HEK293 (cell line): ENCODE results near the gene DNM1L.

Experiments
- CTCF ChIA-PET: fragments of 350-600 bp; formaldehyde crosslinking; extraction: SDS; loops from one replicate; lab custom pipeline; 2021; ENCODE audit warnings: antibody characterized with exemption; lab: Yijun Ruan, JAX
- POLR2A ChIA-PET: fragments of 300-600 bp; formaldehyde crosslinking; extraction: SDS; loops from one replicate; lab custom pipeline; 2020; ENCODE audit warnings: antibody characterized with exemption, inconsistent platforms; lab: Yijun Ruan, JAX
- H3K27ac ChIP-seq: fragments of 200-500 bp; sonication (Bioruptor generic); 2 replicates; pipeline ENCODE4 v1.5.1; 2014; ENCODE audit warnings: low read depth, low read length, control low read depth, inconsistent platforms; ENCODE audit errors: extremely low read depth
- H3K36me3 ChIP-seq, 2 experiments: fragments of 200-500 bp in 1 of 2; sonication (Bioruptor generic) in 1 of 2; 1 replicate in 1 of 2; 2 replicates in 1 of 2; pipeline ENCODE4 v1.5.1; 2014 to 2017; ENCODE audit warnings: inconsistent platforms in 2 of 2, low read length in 2 of 2; ENCODE audit not compliant: control insufficient read depth in 2 of 2, insufficient read depth in 1 of 2
- H3K4me1 ChIP-seq: fragments of 200-500 bp; sonication (Bioruptor generic); 2 replicates; pipeline ENCODE4 v1.5.1; 2014; ENCODE audit warnings: mild to moderate bottlenecking, low read length, inconsistent platforms; ENCODE audit not compliant: control insufficient read depth, insufficient read depth
- H3K4me3 ChIP-seq: 2 replicates; pipeline ENCODE4 v1.5.1; 2011; ENCODE audit warnings: low read depth, mild to moderate bottlenecking, control low read depth, low read length, moderate library complexity
- H3K9me3 ChIP-seq: fragments of 200-500 bp; sonication (Bioruptor generic); 2 replicates; pipeline ENCODE4 v1.5.1; 2014; ENCODE audit warnings: low read depth, low read length, inconsistent platforms; ENCODE audit not compliant: control insufficient read depth, insufficient read depth
- CTCF ChIP-seq: fragments of 450-650 bp; formaldehyde crosslinking; IDR thresholded peaks from 2 replicates; pipeline ENCODE4 v1.5.1; 2016; ENCODE audit warnings: missing biosample characterization, missing genetic modification characterization
- GLIS2 ChIP-seq: fragments of 450-650 bp; formaldehyde crosslinking; IDR thresholded peaks from 2 replicates; pipeline ENCODE4 v1.5.1; 2016; ENCODE audit warnings: missing biosample characterization, missing genetic modification characterization
- HOXD13 ChIP-seq: sonication (generic); formaldehyde crosslinking; IDR thresholded peaks from 2 replicates; pipeline ENCODE4 v1.8.0; 2022; ENCODE audit warnings: missing genetic modification reagents, borderline replicate concordance
- KLF17 ChIP-seq: fragments of 450-650 bp; formaldehyde crosslinking; IDR thresholded peaks from 2 replicates; pipeline ENCODE4 v1.5.1; 2016; ENCODE audit warnings: missing biosample characterization, missing genetic modification characterization
- KLF8 ChIP-seq: fragments of 450-650 bp; formaldehyde crosslinking; IDR thresholded peaks from 2 replicates; pipeline ENCODE4 v1.5.1; 2016; ENCODE audit warnings: missing biosample characterization, missing genetic modification characterization
- OVOL3 ChIP-seq: fragments of 450-650 bp; formaldehyde crosslinking; IDR thresholded peaks from 2 replicates; pipeline ENCODE4 v1.5.1; 2016; ENCODE audit warnings: missing biosample characterization, missing genetic modification characterization
- SCRT1 ChIP-seq: fragments of 450-650 bp; formaldehyde crosslinking; IDR thresholded peaks from 2 replicates; pipeline ENCODE4 v1.5.1; 2016; ENCODE audit warnings: missing biosample characterization, missing genetic modification characterization, borderline replicate concordance
- TCF7L2 ChIP-seq: IDR thresholded peaks from 2 replicates; pipeline ENCODE4 v1.6.1; 2011; ENCODE audit warnings: low read depth, mild to moderate bottlenecking, inconsistent platforms, low read length, moderate library complexity, borderline replicate concordance
- WT1 ChIP-seq: fragments of 450-650 bp; formaldehyde crosslinking; IDR thresholded peaks from 2 replicates; pipeline ENCODE4 v1.5.1; 2016; ENCODE audit warnings: missing biosample characterization, missing genetic modification characterization
- ZBTB17 ChIP-seq: fragments of 450-650 bp; formaldehyde crosslinking; IDR thresholded peaks from 2 replicates; pipeline ENCODE4 v1.5.1; 2016; ENCODE audit warnings: missing biosample characterization, missing genetic modification characterization
- ZBTB20 ChIP-seq: fragments of 450-650 bp; formaldehyde crosslinking; IDR thresholded peaks from 2 replicates; pipeline ENCODE4 v1.5.1; 2016; ENCODE audit warnings: missing biosample characterization, missing genetic modification characterization
- ZBTB44 ChIP-seq: fragments of 450-650 bp; IDR thresholded peaks from 2 replicates; pipeline ENCODE4 v1.5.1; 2018; ENCODE audit warnings: missing biosample characterization, mild to moderate bottlenecking, missing genetic modification characterization
- ZFP3 ChIP-seq: fragments of 450-650 bp; formaldehyde crosslinking; IDR thresholded peaks from 2 replicates; pipeline ENCODE4 v1.5.1; 2016; ENCODE audit warnings: low read depth, missing biosample characterization, missing genetic modification characterization
- ZNF10 ChIP-seq: fragments of 450-650 bp; formaldehyde crosslinking; IDR thresholded peaks from 2 replicates; pipeline ENCODE4 v1.5.1; 2017; ENCODE audit warnings: missing biosample characterization, missing genetic modification characterization
- ZNF133 ChIP-seq: fragments of 450-650 bp; formaldehyde crosslinking; IDR thresholded peaks from 2 replicates; pipeline ENCODE4 v1.5.1; 2016; ENCODE audit warnings: missing biosample characterization, missing genetic modification characterization
- ZNF169 ChIP-seq: fragments of 450-650 bp; formaldehyde crosslinking; IDR thresholded peaks from 2 replicates; pipeline ENCODE4 v1.5.1; 2016; ENCODE audit warnings: missing biosample characterization, missing genetic modification characterization
- ZNF18 ChIP-seq: fragments of 450-650 bp; formaldehyde crosslinking; IDR thresholded peaks from 2 replicates; pipeline ENCODE4 v1.5.1; 2016; ENCODE audit warnings: missing biosample characterization, missing genetic modification characterization
- ZNF19 ChIP-seq: fragments of 450-650 bp; formaldehyde crosslinking; IDR thresholded peaks from 2 replicates; pipeline ENCODE4; 2016; ENCODE audit warnings: missing biosample characterization, missing genetic modification characterization, low read depth
- ZNF2 ChIP-seq: fragments of 450-650 bp; formaldehyde crosslinking; IDR thresholded peaks from 2 replicates; pipeline ENCODE4 v1.5.1; 2016; ENCODE audit warnings: missing biosample characterization, missing genetic modification characterization
- ZNF362 ChIP-seq: fragments of 450-650 bp; formaldehyde crosslinking; IDR thresholded peaks from 2 replicates; pipeline ENCODE4 v1.5.1; 2016; ENCODE audit warnings: missing biosample characterization, missing genetic modification characterization
- ZNF514 ChIP-seq: fragments of 450-650 bp; formaldehyde crosslinking; IDR thresholded peaks from 2 replicates; pipeline ENCODE4 v1.5.1; 2016; ENCODE audit warnings: missing biosample characterization, missing genetic modification characterization
- ZNF624 ChIP-seq: fragments of 450-650 bp; formaldehyde crosslinking; IDR thresholded peaks from 2 replicates; pipeline ENCODE4 v1.5.1; 2017; ENCODE audit warnings: missing biosample characterization, missing genetic modification characterization
- ZNF660 ChIP-seq: fragments of 450-650 bp; IDR thresholded peaks from 2 replicates; pipeline ENCODE4 v1.5.1; 2018; ENCODE audit warnings: missing biosample characterization, mild to moderate bottlenecking, missing genetic modification characterization

DNM1L gene

GRCh38 chr12:32671930-32672780 lies 6.9 kb upstream of the DNM1L start (continued):
- TF ChIP-seq KLF8 (tag by site-specific recombination) (no peak), TCF7L2 (no peak), ZNF10 (tag by site-specific recombination) (peak; percentile 94)
- TF ChIP-seq, all 188 proteins: peak for 10

- Histone ChIP-seq H3K4me3 (peak overlapping the region; percentile 98), H3K36me3 (peaks cover 8 to 10% of the 10 kb centered on the region in 2 experiments), H3K9me3 (no peaks in the 10 kb centered on the region), H3K4me1 (peaks cover 6% of the 10 kb centered on the region; the same call in 1 of the 2 replicates), H3K27ac (peak overlapping the region; percentile 96)
- POLR2A ChIA-PET = no interaction called here
- CTCF ChIA-PET = no interaction called here
- 0 out of 2 replicates have a peak, but pooled peaks have one; percentile 5 for TF ChIP-seq ZBTB17 (tag by site-specific recombination)
- no peak for TF ChIP-seq ZNF514 (tag by site-specific recombination)
- TF ChIP-seq ZNF660 = peak; percentile 44; the same call in 1 of the 2 replicates
- TF ChIP-seq ZNF2 (tag by site-specific recombination) = 0 out of 2 replicates have a peak, but pooled peaks have one; percentile 4
These were observed 778 bp downstream of the DNM1L start for GRCh38 chr12:32679920-32680237.

- Histone ChIP-seq H3K27ac (no peak overlapping the region), H3K9me3 (no peaks in the 10 kb centered on the region), H3K36me3 (peaks cover 8 to 17% of the 10 kb centered on the region in 2 experiments), H3K4me1 (peaks cover 6% of the 10 kb centered on the region; the same call in 1 of the 2 replicates), H3K4me3 (peak overlapping the region; percentile 98; the same call in 1 of the 2 replicates)
- CTCF ChIA-PET = interaction anchor here (0.7 kb wide), 1 partner anchor 9 kb away, joined by 6 read pairs; no protein-coding TSS in a partner anchor
- POLR2A ChIA-PET = no interaction called here
- TF ChIP-seq ZNF362 (no peak), ZBTB44 (tag by site-specific recombination) (no peak), ZNF133 (tag by site-specific recombination) (no peak), CTCF (tag by site-specific recombination) (no peak), ZBTB20 (tag by site-specific recombination) (no peak), KLF17 (tag by site-specific recombination) (no peak), HOXD13 (CRISPR knock-in tag) (no peak), ZNF169 (tag by site-specific recombination) (no peak), ZNF624 (tag by site-specific recombination) (no peak), ZNF19 (tag by site-specific recombination) (no peak), GLIS2 (no peak), WT1 (no peak), SCRT1 (no peak), ZFP3 (tag by site-specific recombination) (no peak), ZNF18 (tag by site-specific recombination) (no peak), OVOL3 (tag by site-specific recombination) (no peak)
These were observed 1.7 kb downstream of the DNM1L start for GRCh38 chr12:32680787-32681186.
